HepG2 (cell line): Measurements from ENCODE around the gene HIPK4. TPM values are rescaled to one million over a fixed set of nuclear protein-coding genes. Genes with fewer than 3 reads are reported as not detected.

Experiments used
- DNMT1 ChIP-seq: sonication (generic); formaldehyde crosslinking; IDR thresholded peaks from 2 replicates; pipeline ENCODE4 v1.5.1; 2020; ENCODE audit warnings: mild to moderate bottlenecking, missing genetic modification reagents
- KLF15 ChIP-seq: sonication (generic); formaldehyde crosslinking; IDR thresholded peaks from 2 replicates; pipeline ENCODE4 v1.8.1; 2023; ENCODE audit warnings: borderline replicate concordance, mild to moderate bottlenecking, inconsistent platforms, missing genetic modification reagents, mixed read lengths
- KMT2A ChIP-seq: sonication (generic); formaldehyde crosslinking; IDR thresholded peaks from 2 replicates; pipeline ENCODE4 v1.4.0; 2020; ENCODE audit warnings: missing genetic modification reagents
- MTA1 ChIP-seq: sonication (generic); formaldehyde crosslinking; IDR thresholded peaks from 2 replicates; pipeline ENCODE4 v1.4.0; 2020; ENCODE audit warnings: missing genetic modification reagents, mild to moderate bottlenecking, borderline replicate concordance
- NR2F1 ChIP-seq, 2 experiments: fragments of 450-650 bp in 1 of 2; formaldehyde crosslinking in 1 of 2; IDR thresholded peaks; 2 replicates each; pipeline versions ENCODE4 v1.5.0 to v1.6.1; 2016 to 2020; ENCODE audit warnings: mild to moderate bottlenecking in 1 of 2, missing compliant biosample characterization in 1 of 2, missing genetic modification reagents in 1 of 2, moderate library complexity in 1 of 2
- TIGD3 ChIP-seq: sonication (generic); formaldehyde crosslinking; IDR thresholded peaks from 2 replicates; pipeline ENCODE4 v1.5.1; 2020; ENCODE audit warnings: mild to moderate bottlenecking, missing genetic modification reagents, borderline replicate concordance
- U2AF2 ChIP-seq: fragments of 200-400 bp; formaldehyde crosslinking; IDR thresholded peaks from 2 replicates; pipeline ENCODE4 v1.6.1; 2017; ENCODE audit warnings: low read depth, mild to moderate bottlenecking, low read length
- ZBTB38 ChIP-seq: sonication (generic); formaldehyde crosslinking; IDR thresholded peaks from 2 replicates; pipeline ENCODE4 v1.5.1; 2020; ENCODE audit warnings: mild to moderate bottlenecking, missing genetic modification reagents
- ZNF317 ChIP-seq: sonication (generic); formaldehyde crosslinking; IDR thresholded peaks from 2 replicates; pipeline ENCODE4 v1.5.0; 2020; ENCODE audit warnings: mild to moderate bottlenecking, missing genetic modification reagents
- ZNF790 ChIP-seq: sonication (generic); formaldehyde crosslinking; IDR thresholded peaks from 2 replicates; pipeline ENCODE4 v1.8.0; 2022; ENCODE audit warnings: missing genetic modification reagents, mild to moderate bottlenecking, borderline replicate concordance
- polyA plus RNA-seq, 8 experiments: library from polyadenylated mRNA; depleted of rRNA in 3 of 8; stranded (reverse) in 7 of 8; unstranded in 1 of 8; fragments of >200 nt; fragmentation: Illumina TruSeq in 4 of 8; extraction: Trizol in 4 of 8; gene quantifications; 2 replicates each; pipeline versions ENCODE4 v1.2.1 to v1.2.3, GENCODE V29; 2011 to 2016; ENCODE audit warnings: low read depth in 4 of 8, missing spikeins in 1 of 8, mixed read lengths in 1 of 8; ENCODE audit not compliant: insufficient read depth in 1 of 8
- total RNA-seq, 5 experiments: library from RNA; depleted of rRNA; stranded (reverse); fragments of >200 nt; fragmentation: Illumina TruSeq; extraction: Trizol; gene quantifications; 2 replicates each; pipeline ENCODE4 v1.2.3, GENCODE V29; 2016; ENCODE audit warnings: low read depth in 1 of 5
- TF ChIP-seq, protein P1 (sequence below): sonication (generic); formaldehyde crosslinking; IDR thresholded peaks from 2 replicates; pipeline ENCODE4 v1.5.1; 2020; ENCODE audit warnings: missing genetic modification reagents, mild to moderate bottlenecking, borderline replicate concordance
- TF ChIP-seq, protein P2 (sequence below): IDR thresholded peaks from 2 replicates; pipeline ENCODE4 v1.6.1; 2016
- TF ChIP-seq, protein P3 (sequence below): sonication (generic); formaldehyde crosslinking; IDR thresholded peaks from 2 replicates; pipeline ENCODE4 v1.5.0; 2020; ENCODE audit warnings: mild to moderate bottlenecking, missing genetic modification reagents, borderline replicate concordance
- TF ChIP-seq, protein P4 (sequence below): sonication (generic); formaldehyde crosslinking; conservative IDR thresholded peaks from 2 replicates; pipeline ENCODE4 v1.4.0; 2020; ENCODE audit warnings: mild to moderate bottlenecking, missing genetic modification reagents, moderate library complexity

Gene HIPK4
- total and polyA plus RNA-seq, 2 of the 13 experiments (the other 11 are each of a cell fraction or from before 2014, with no cell fraction given), result 0.03 TPM; not detected in 1

DNA sequence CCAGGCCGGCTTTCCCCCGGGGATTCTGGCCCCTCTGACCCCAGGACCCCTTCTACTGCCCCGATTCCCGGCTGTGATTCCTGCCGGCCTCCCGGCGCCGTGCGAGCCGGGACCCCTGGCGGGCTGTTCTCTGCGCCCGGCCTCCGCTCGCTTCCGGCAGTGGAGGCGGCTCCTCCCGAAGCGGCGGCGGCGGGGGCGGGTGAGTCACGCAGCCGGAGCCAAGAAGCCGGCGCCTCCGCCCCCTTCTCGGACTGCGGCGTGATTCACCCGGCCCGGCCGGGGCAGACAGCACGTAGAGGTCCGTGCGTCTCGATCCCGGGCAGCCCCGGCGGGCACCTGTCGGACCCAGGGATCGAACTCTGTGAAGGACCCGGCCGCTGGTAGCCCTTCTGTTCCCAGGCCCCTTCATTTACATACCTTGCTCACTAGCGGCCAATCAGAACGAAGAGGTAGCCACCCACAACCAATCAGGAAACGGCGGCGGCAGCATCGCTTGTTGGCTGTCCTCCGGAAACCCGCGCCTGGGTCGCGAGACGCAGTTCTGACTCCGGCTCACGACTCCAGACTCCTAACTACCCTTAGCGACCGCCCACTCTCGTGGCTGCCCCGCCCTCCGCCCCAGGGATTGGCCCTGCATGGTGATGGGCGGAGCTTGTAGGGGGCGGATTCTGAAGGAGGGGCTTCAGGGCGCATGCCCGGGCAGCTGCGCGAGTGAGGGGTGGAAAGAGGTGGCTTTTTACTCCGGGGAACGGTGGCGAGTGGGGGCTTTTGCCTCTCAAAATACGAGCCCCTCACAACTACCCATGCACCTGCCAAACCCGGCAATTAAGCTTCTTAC is 35.7 kb upstream of the HIPK4 start, which contains the start of gene SERTAD1 (continued):
- TF ChIP-seq MTA1 (CRISPR knock-in tag) (no peak), DNMT1 (CRISPR knock-in tag) (no peak), TIGD3 (no peak), U2AF2 (no peak), ZNF790 (CRISPR knock-in tag) (peak; percentile 89; the same call in 1 of the 2 replicates), NR2F1 (CRISPR knock-in tag; IDR thresholded peaks at IDR 0.05) (no peak; a peak in 1 of 4 replicates), ZNF317 (no peak), KLF15 (CRISPR knock-in tag) (no peak; the same call in 1 of the 2 replicates), ZBTB38 (no peak; the same call in 1 of the 2 replicates), KMT2A (CRISPR knock-in tag) (no peak)
- TF ChIP-seq, protein P1, sequence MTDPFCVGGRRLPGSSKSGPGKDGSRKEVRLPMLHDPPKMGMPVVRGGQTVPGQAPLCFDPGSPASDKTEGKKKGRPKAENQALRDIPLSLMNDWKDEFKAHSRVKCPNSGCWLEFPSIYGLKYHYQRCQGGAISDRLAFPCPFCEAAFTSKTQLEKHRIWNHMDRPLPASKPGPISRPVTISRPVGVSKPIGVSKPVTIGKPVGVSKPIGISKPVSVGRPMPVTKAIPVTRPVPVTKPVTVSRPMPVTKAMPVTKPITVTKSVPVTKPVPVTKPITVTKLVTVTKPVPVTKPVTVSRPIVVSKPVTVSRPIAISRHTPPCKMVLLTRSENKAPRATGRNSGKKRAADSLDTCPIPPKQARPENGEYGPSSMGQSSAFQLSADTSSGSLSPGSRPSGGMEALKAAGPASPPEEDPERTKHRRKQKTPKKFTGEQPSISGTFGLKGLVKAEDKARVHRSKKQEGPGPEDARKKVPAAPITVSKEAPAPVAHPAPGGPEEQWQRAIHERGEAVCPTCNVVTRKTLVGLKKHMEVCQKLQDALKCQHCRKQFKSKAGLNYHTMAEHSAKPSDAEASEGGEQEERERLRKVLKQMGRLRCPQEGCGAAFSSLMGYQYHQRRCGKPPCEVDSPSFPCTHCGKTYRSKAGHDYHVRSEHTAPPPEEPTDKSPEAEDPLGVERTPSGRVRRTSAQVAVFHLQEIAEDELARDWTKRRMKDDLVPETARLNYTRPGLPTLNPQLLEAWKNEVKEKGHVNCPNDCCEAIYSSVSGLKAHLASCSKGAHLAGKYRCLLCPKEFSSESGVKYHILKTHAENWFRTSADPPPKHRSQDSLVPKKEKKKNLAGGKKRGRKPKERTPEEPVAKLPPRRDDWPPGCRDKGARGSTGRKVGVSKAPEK, result no peak
- TF ChIP-seq, protein P2, sequence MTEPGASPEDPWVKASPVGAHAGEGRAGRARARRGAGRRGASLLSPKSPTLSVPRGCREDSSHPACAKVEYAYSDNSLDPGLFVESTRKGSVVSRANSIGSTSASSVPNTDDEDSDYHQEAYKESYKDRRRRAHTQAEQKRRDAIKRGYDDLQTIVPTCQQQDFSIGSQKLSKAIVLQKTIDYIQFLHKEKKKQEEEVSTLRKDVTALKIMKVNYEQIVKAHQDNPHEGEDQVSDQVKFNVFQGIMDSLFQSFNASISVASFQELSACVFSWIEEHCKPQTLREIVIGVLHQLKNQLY (CRISPR knock-in tag), result no peak
- TF ChIP-seq, protein P3, sequence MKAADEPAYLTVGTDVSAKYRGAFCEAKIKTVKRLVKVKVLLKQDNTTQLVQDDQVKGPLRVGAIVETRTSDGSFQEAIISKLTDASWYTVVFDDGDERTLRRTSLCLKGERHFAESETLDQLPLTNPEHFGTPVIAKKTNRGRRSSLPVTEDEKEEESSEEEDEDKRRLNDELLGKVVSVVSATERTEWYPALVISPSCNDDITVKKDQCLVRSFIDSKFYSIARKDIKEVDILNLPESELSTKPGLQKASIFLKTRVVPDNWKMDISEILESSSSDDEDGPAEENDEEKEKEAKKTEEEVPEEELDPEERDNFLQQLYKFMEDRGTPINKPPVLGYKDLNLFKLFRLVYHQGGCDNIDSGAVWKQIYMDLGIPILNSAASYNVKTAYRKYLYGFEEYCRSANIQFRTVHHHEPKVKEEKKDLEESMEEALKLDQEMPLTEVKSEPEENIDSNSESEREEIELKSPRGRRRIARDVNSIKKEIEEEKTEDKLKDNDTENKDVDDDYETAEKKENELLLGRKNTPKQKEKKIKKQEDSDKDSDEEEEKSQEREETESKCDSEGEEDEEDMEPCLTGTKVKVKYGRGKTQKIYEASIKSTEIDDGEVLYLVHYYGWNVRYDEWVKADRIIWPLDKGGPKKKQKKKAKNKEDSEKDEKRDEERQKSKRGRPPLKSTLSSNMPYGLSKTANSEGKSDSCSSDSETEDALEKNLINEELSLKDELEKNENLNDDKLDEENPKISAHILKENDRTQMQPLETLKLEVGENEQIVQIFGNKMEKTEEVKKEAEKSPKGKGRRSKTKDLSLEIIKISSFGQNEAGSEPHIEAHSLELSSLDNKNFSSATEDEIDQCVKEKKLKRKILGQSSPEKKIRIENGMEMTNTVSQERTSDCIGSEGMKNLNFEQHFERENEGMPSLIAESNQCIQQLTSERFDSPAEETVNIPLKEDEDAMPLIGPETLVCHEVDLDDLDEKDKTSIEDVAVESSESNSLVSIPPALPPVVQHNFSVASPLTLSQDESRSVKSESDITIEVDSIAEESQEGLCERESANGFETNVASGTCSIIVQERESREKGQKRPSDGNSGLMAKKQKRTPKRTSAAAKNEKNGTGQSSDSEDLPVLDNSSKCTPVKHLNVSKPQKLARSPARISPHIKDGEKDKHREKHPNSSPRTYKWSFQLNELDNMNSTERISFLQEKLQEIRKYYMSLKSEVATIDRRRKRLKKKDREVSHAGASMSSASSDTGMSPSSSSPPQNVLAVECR, result peak; percentile 73; the same call in 1 of the 2 replicates
- TF ChIP-seq, protein P4, sequence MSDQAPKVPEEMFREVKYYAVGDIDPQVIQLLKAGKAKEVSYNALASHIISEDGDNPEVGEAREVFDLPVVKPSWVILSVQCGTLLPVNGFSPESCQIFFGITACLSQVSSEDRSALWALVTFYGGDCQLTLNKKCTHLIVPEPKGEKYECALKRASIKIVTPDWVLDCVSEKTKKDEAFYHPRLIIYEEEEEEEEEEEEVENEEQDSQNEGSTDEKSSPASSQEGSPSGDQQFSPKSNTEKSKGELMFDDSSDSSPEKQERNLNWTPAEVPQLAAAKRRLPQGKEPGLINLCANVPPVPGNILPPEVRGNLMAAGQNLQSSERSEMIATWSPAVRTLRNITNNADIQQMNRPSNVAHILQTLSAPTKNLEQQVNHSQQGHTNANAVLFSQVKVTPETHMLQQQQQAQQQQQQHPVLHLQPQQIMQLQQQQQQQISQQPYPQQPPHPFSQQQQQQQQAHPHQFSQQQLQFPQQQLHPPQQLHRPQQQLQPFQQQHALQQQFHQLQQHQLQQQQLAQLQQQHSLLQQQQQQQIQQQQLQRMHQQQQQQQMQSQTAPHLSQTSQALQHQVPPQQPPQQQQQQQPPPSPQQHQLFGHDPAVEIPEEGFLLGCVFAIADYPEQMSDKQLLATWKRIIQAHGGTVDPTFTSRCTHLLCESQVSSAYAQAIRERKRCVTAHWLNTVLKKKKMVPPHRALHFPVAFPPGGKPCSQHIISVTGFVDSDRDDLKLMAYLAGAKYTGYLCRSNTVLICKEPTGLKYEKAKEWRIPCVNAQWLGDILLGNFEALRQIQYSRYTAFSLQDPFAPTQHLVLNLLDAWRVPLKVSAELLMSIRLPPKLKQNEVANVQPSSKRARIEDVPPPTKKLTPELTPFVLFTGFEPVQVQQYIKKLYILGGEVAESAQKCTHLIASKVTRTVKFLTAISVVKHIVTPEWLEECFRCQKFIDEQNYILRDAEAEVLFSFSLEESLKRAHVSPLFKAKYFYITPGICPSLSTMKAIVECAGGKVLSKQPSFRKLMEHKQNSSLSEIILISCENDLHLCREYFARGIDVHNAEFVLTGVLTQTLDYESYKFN (CRISPR knock-in tag), result no peak; the same call in none of the 2 replicates
